Measurements from ENCODE around the gene AHNAK.
"Not testable (repeated sequence)": the region's sequence is repeated elsewhere in the genome, so short reads cannot be mapped to it uniquely, and the experiment has no call there.

Gene AHNAK

GRCh38 chr11:62456630-62457029 is 90.0 kb downstream of the AHNAK start:
- no peak for DNase-seq

GRCh38 chr11:62452839-62453468 is 93.7 kb downstream of the AHNAK start:
- no peak for DNase-seq

- no peak for DNase-seq
These were observed 94.3 kb downstream of the AHNAK start for GRCh38 chr11:62452261-62452660.

- no peak for DNase-seq
These were observed 95.4 kb downstream of the AHNAK start for GRCh38 chr11:62451241-62451621.

- DNase-seq: peak; percentile 7
These were observed 95.9 kb downstream of the AHNAK start for GRCh38 chr11:62450543-62451240.

- not testable (repeated sequence) for DNase-seq
These were observed 96.7 kb downstream of the AHNAK start for GRCh38 chr11:62449912-62450311.

GRCh38 chr11:62449451-62449851 is 97.2 kb downstream of the AHNAK start:
- no peak for DNase-seq

GRCh38 chr11:62446091-62446490 is 100.5 kb downstream of the AHNAK start:
- DNase-seq: no peak

GRCh38 chr11:62445314-62445740 is 101.3 kb downstream of the AHNAK start:
- DNase-seq: no peak

- DNase-seq: no peak
These were observed 101.8 kb downstream of the AHNAK start for GRCh38 chr11:62444835-62445234.

- peak; percentile 55 for DNase-seq
These were observed 102.3 kb downstream of the AHNAK start for GRCh38 chr11:62444236-62444833.

- no peak for DNase-seq
These were observed 103.0 kb downstream of the AHNAK start for GRCh38 chr11:62443390-62444235.

GRCh38 chr11:62439785-62440602 is 106.6 kb downstream of the AHNAK start:
- DNase-seq: no peak

GRCh38 chr11:62438641-62439040 is 108.0 kb downstream of the AHNAK start:
- DNase-seq: no peak

GRCh38 chr11:62437616-62438015 is 109.0 kb downstream of the AHNAK start:
- no peak for DNase-seq

- no peak for DNase-seq
These were observed 110.6 kb downstream of the AHNAK start for GRCh38 chr11:62435846-62436660.

GRCh38 chr11:62433904-62434276 is 112.7 kb downstream of the AHNAK start:
- no peak for DNase-seq

- DNase-seq: no peak
These were observed 113.3 kb downstream of the AHNAK start for GRCh38 chr11:62433141-62433903.

GRCh38 chr11:62432695-62433094 is 113.9 kb downstream of the AHNAK start:
- no peak for DNase-seq

GRCh38 chr11:62431171-62431901 is 115.3 kb downstream of the AHNAK start:
- DNase-seq: no peak

Data from CD4-positive, alpha-beta T cell treated with Interleukin-6 for 4 hours (primary cell).